GM13976 (cell line): ENCODE data around the gene TTLL4.

Experiments
- DNase-seq: peaks from one replicate; pipeline ENCODE4 v3.0.0; 2012; ENCODE audit warnings: low spot score
- CTCF ChIP-seq: IDR thresholded peaks from 2 replicates; pipeline ENCODE4 v1.5.1; 2012; ENCODE audit warnings: borderline replicate concordance, mild to moderate bottlenecking; ENCODE audit not compliant: insufficient read depth; ENCODE audit errors: extremely low read depth, missing control alignments, control extremely low read depth
- in situ Hi-C: fragments of 300-500 bp; cut with MboI; formaldehyde crosslinking; loops from one replicate; pipeline ENCODE4 v1.12.0; 2022; ENCODE audit warnings: low sequenced_read_pairs, mixed read lengths, inconsistent platforms; ENCODE audit not compliant: unreplicated experiment

Gene TTLL4

GRCh38 chr2:218804817-218805216 is 94.2 kb downstream of the TTLL4 start:
- DNase-seq = no peak
- TF ChIP-seq CTCF = no peak
- in situ Hi-C loops = no loop called here
